ENCODE data around the gene ASL.

DNA sequence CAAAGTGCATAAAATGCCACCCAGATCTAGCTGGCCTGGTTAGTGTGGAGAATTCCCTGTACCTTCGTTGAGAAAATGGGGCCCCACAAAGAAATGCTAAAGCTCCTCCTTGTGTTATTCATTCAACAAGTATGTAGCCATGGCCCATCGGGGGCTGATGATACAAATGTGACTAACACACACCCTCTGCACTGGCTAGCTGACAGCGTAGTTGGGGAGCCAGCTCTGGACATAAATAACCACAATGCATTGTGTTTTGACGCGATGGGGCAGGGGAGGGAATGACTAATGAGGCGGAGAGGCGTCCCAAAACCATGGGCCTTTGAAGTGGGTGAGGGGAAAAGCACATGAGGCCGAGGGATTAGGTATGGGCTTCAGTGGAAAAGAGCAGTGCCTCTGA, 28.2 kb upstream of the ASL start:
- TF ChIP-seq, protein P1, sequence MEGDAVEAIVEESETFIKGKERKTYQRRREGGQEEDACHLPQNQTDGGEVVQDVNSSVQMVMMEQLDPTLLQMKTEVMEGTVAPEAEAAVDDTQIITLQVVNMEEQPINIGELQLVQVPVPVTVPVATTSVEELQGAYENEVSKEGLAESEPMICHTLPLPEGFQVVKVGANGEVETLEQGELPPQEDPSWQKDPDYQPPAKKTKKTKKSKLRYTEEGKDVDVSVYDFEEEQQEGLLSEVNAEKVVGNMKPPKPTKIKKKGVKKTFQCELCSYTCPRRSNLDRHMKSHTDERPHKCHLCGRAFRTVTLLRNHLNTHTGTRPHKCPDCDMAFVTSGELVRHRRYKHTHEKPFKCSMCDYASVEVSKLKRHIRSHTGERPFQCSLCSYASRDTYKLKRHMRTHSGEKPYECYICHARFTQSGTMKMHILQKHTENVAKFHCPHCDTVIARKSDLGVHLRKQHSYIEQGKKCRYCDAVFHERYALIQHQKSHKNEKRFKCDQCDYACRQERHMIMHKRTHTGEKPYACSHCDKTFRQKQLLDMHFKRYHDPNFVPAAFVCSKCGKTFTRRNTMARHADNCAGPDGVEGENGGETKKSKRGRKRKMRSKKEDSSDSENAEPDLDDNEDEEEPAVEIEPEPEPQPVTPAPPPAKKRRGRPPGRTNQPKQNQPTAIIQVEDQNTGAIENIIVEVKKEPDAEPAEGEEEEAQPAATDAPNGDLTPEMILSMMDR (IDR thresholded peaks at IDR 0.05; ENCODE audit: insufficient read depth, low read length) = no peak
- TF ChIP-seq POLR2AphosphoS5 (IDR thresholded peaks at IDR 0.05; ENCODE audit: low read depth) = no peak
